Measurements from ENCODE around the gene IQUB.

- peak; percentile 91 for TF ChIP-seq CTCF (IDR thresholded peaks at IDR 0.05; ENCODE audit: low read depth, low read length)
- TF ChIP-seq EZH2phosphoT487 (IDR thresholded peaks at IDR 0.05; ENCODE audit: low read depth): no peak
Observed at GRCh38 chr7:123580406-123581161, 46.2 kb upstream of the IQUB start.

Measured in OCI-LY3 (cell line).